ENCODE measurements around the gene RBM25.
"Not testable (repeated sequence)": the region's sequence is repeated elsewhere in the genome, so short reads cannot be mapped to it uniquely, and the experiment has no call there.

The RBM25 gene

GRCh38 chr14:73026845-73027542, 31.3 kb upstream of the RBM25 start, which contains the start of gene ZFYVE1:
ZFYVE1 (minus strand) TSS chr14:73027106; CDS start chr14:73024508, 2,598 bp downstream.
- TF ChIP-seq CTCF (IDR thresholded peaks at IDR 0.05; ENCODE audit: insufficient read depth, low read depth, low read length, missing control alignments): no peak
- peak within 1 kb of the TSS; percentile 76 for H3K4me3 ChIP-seq (ENCODE audit: low read length)
- DNase-seq (ENCODE audit: low read depth): peak; percentile 100

GRCh38 chr14:73027546-73027945, 30.8 kb upstream of the RBM25 start:
- H3K4me3 ChIP-seq (ENCODE audit: low read length): peak overlapping the region; percentile 76
- no peak for TF ChIP-seq CTCF (IDR thresholded peaks at IDR 0.05; ENCODE audit: insufficient read depth, low read depth, low read length, missing control alignments)
- DNase-seq (ENCODE audit: low read depth): no peak

- no peak for DNase-seq (ENCODE audit: low read depth)
- TF ChIP-seq CTCF (IDR thresholded peaks at IDR 0.05; ENCODE audit: insufficient read depth, low read depth, low read length, missing control alignments): no peak
Observed at GRCh38 chr14:73027984-73028383, 30.4 kb upstream of the RBM25 start.

GRCh38 chr14:73036706-73037450, 21.5 kb upstream of the RBM25 start:
- TF ChIP-seq CTCF (IDR thresholded peaks at IDR 0.05; ENCODE audit: insufficient read depth, low read depth, low read length, missing control alignments): peak; percentile 4
- peak; percentile 90 for DNase-seq (ENCODE audit: low read depth)
- not testable (repeated sequence) for H3K4me3 ChIP-seq (ENCODE audit: low read length)

More at GRCh38 chr14:73027984-73028383, 30.4 kb upstream of the RBM25 start:
- no peak overlapping the region for H3K4me3 ChIP-seq (ENCODE audit: low read length)

- no peak overlapping the region for H3K4me3 ChIP-seq (ENCODE audit: low read length)
- no peak for TF ChIP-seq CTCF (IDR thresholded peaks at IDR 0.05; ENCODE audit: insufficient read depth, low read depth, low read length, missing control alignments)
- peak; percentile 47 for DNase-seq (ENCODE audit: low read depth)
Observed at GRCh38 chr14:73047808-73048207, 10.5 kb upstream of the RBM25 start.

GRCh38 chr14:73049428-73049827, 8.9 kb upstream of the RBM25 start:
- no peak for DNase-seq (ENCODE audit: low read depth)
- H3K4me3 ChIP-seq (ENCODE audit: low read length): no peak overlapping the region
- TF ChIP-seq CTCF (IDR thresholded peaks at IDR 0.05; ENCODE audit: insufficient read depth, low read depth, low read length, missing control alignments): no peak

Data from epithelial cell of esophagus (primary cell).